Sigmoid colon (tissue), 7 donors: Measurements from ENCODE around the gene UTP25. TPM values are rescaled to one million over a fixed set of nuclear protein-coding genes. Genes with fewer than 3 reads are reported as not detected.

ENCODE experiments used
- DNase-seq: peaks from one replicate; pipeline ENCODE4 v3.0.0-alpha.2; 2019
- H3K27ac ChIP-seq, 4 donors: fragments of 200-600 bp; sonication (generic); one replicate each; pipeline ENCODE4 v1.5.1; 2016 to 2019; ENCODE audit warnings: mild to moderate bottlenecking in 1 of 4
- H3K27me3 ChIP-seq, 3 donors: fragments of 200-600 bp; sonication (generic); one replicate each; pipeline ENCODE4 v1.5.1; 2019; ENCODE audit warnings: mild to moderate bottlenecking in 1 of 3
- H3K36me3 ChIP-seq, 4 donors: fragments of 200-600 bp; sonication (generic); one replicate each; pipeline ENCODE4 v1.5.1; 2016 to 2019
- H3K4me1 ChIP-seq, 4 donors: fragments of 200-600 bp; sonication (generic); one replicate each; pipeline ENCODE4 v1.5.1; 2017 to 2019
- H3K4me3 ChIP-seq, 4 donors: fragments of 200-600 bp; sonication (generic); one replicate each; pipeline ENCODE4 v1.5.1; 2017 to 2019; ENCODE audit warnings: mild to moderate bottlenecking in 2 of 4, moderate library complexity in 1 of 4
- H3K9me3 ChIP-seq, 4 donors: fragments of 200-600 bp in 3 of 4; sonication (generic) in 3 of 4; one replicate each; pipeline versions ENCODE4 v1.5.1 to v1.6.1; 2013 to 2019
- CTCF ChIP-seq, 4 experiments: fragments of 450-650 bp in 3 of 4; fragments of 200-600 bp in 1 of 4; IDR thresholded peaks; one replicate each; pipeline ENCODE4 v1.5.1; 2016 to 2019; ENCODE audit warnings: antibody characterized with exemption in 4 of 4, mild to moderate bottlenecking in 3 of 4, moderate library complexity in 2 of 4
- EP300 ChIP-seq, 4 donors: sonication (generic); formaldehyde crosslinking; IDR thresholded peaks; one replicate each; pipeline ENCODE4 v1.6.1; 2017; ENCODE audit warnings: antibody characterized with exemption in 4 of 4
- POLR2A ChIP-seq, 2 donors: fragments of 450-650 bp; IDR thresholded peaks; one replicate each; pipeline ENCODE4 v1.6.1; 2016; ENCODE audit warnings: antibody characterized with exemption in 2 of 2, mild to moderate bottlenecking in 2 of 2, moderate library complexity in 2 of 2
- POLR2AphosphoS5 ChIP-seq, 4 donors: sonication (generic); formaldehyde crosslinking; IDR thresholded peaks; one replicate each; pipeline ENCODE4 v1.6.1; 2017; ENCODE audit warnings: antibody characterized with exemption in 4 of 4
- WGBS, 2 donors: extraction: QIAGEN DNeasy Blood & Tissue Kit; methylation state at CpG; one replicate each; pipeline ENCODE4 v1.1.7; 2013; 5-methylcytosine and 5-hydroxymethylcytosine counted together
- intact Hi-C: fragments of 100-400 bp; cut with DNase I; formaldehyde crosslinking; loops from one replicate; pipeline ENCODE4 v1.15.1; 2023
- polyA plus RNA-seq, 3 donors: library from polyadenylated mRNA; stranded (reverse); fragments of 200-250 nt; gene quantifications; one replicate each; pipeline ENCODE4 v1.2.3, GENCODE V29; 2013
- total RNA-seq, 4 donors: library from RNA; depleted of rRNA; stranded (reverse); fragments of >200 nt; gene quantifications; one replicate each; pipeline ENCODE4 v1.1.0, GENCODE V29; 2016
- donor health status: healthy with polysubstance abuse.
- donor health status: Bipolar disorder and iron deficiency.
- donor health status: healthy.

UTP25 gene
- total and polyA plus RNA-seq, 7 donors = 1.2 to 8.6 (median 5.7) TPM

DNA sequence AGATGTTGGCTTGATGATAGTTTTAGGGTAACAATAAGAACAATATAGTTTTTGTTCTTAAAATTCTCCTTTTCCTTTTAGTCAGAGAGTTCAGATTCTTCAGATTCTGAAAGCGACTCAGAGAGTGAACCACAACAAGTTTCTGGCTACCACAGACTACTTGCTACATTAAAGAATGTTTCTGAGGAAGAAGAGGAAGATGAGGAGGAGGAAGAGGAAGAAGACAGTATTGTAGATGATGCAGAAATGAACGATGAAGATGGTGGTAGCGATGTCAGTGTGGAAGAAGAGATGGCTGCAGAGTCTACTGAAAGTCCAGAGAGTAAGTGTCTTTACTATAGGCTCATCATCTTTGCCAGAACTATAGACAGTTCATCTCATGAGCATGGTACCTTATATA is 3.0 kb downstream of the UTP25 start:
- no peaks in the 10 kb centered on the region for H3K9me3 ChIP-seq
- H3K4me3 ChIP-seq = no peak overlapping the region
- DNase-seq = no peak
- H3K4me1 ChIP-seq = peaks cover 0 to 14% (median 10%) of the 10 kb centered on the region in 4 donors
- no peak overlapping the region for H3K27ac ChIP-seq
- TF ChIP-seq POLR2A (IDR thresholded peaks at IDR 0.05) (no peak), EP300 (IDR thresholded peaks at IDR 0.05) (no peak)
- intact Hi-C loops = no loop called here
- WGBS, 2 donors = 90 to 93% methylated on average over 3 of the region's 3 CpGs
- H3K27me3 ChIP-seq = no peaks in the 10 kb centered on the region
- H3K36me3 ChIP-seq = peaks cover 4 to 52% (median 22%) of the 10 kb centered on the region in 4 donors

GRCh38 chr1:209831615-209832014 is 3.8 kb downstream of the UTP25 start:
- intact Hi-C loops = no loop called here
- no peaks in the 10 kb centered on the region for H3K9me3 ChIP-seq
- H3K4me3 ChIP-seq = no peak overlapping the region
- no peak for DNase-seq
- H3K36me3 ChIP-seq = peaks cover 4 to 60% (median 23%) of the 10 kb centered on the region in 4 donors
- no peak overlapping the region for H3K27ac ChIP-seq
- TF ChIP-seq EP300 (IDR thresholded peaks at IDR 0.05) (no peak), POLR2A (IDR thresholded peaks at IDR 0.05) (no peak), CTCF (IDR thresholded peaks at IDR 0.05) (no peak), POLR2AphosphoS5 (IDR thresholded peaks at IDR 0.05) (no peak)
- H3K4me1 ChIP-seq = peaks cover 0 to 20% (median 12%) of the 10 kb centered on the region in 4 donors
- no peaks in the 10 kb centered on the region for H3K27me3 ChIP-seq
- 93 to 97% methylated on average over 1 of the region's 1 CpG for WGBS, 2 donors

DNA sequence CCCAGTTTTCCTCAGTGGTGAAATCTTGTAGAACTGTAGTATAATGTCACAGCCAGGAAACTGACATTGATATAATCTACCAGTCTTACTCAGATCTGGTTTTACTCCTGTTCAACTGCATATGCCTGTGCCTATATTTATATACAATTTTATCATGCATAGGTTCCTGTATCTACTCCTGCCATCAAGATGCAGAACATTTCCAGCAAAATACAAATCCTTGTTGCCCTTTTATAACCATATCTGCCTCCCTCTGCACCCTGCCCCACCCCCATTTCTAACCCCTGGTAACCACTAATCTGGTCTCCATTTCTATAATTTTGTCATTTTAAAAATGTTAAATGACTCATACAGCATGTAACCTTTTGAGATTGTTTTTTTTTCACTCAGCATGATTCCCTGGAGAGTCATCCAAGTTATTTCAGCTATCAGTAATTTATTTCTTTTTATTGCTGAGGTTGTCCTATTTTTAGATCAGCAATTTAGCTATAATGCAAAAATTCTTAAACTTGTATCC is 8.1 kb downstream of the UTP25 start:
- no peak for DNase-seq
- intact Hi-C loops = no loop called here
- Histone ChIP-seq H3K36me3 (peaks cover 23 to 97% (median 47%) of the 10 kb centered on the region in 4 donors), H3K4me3 (no peak overlapping the region), H3K27ac (no peak overlapping the region), H3K4me1 (peaks cover 0 to 24% (median 14%) of the 10 kb centered on the region in 4 donors), H3K27me3 (no peaks in the 10 kb centered on the region), H3K9me3 (no peaks in the 10 kb centered on the region)
- TF ChIP-seq EP300 (IDR thresholded peaks at IDR 0.05) (no peak), POLR2A (IDR thresholded peaks at IDR 0.05) (no peak), CTCF (IDR thresholded peaks at IDR 0.05) (no peak), POLR2AphosphoS5 (IDR thresholded peaks at IDR 0.05) (no peak)

GRCh38 chr1:209837671-209838070 is 9.9 kb downstream of the UTP25 start:
- H3K9me3 ChIP-seq = no peaks in the 10 kb centered on the region
- DNase-seq = no peak
- peaks cover 0 to 26% (median 16%) of the 10 kb centered on the region in 4 donors for H3K4me1 ChIP-seq
- intact Hi-C loops = no loop called here
- H3K4me3 ChIP-seq = no peak overlapping the region
- peaks cover 37 to 98% (median 52%) of the 10 kb centered on the region in 4 donors for H3K36me3 ChIP-seq
- H3K27ac ChIP-seq = no peak overlapping the region
- no peak for TF ChIP-seq POLR2AphosphoS5 (IDR thresholded peaks at IDR 0.05)
- no peaks in the 10 kb centered on the region for H3K27me3 ChIP-seq
- WGBS, 2 donors = 95 to 97% methylated on average over 7 of the region's 7 CpGs

DNA sequence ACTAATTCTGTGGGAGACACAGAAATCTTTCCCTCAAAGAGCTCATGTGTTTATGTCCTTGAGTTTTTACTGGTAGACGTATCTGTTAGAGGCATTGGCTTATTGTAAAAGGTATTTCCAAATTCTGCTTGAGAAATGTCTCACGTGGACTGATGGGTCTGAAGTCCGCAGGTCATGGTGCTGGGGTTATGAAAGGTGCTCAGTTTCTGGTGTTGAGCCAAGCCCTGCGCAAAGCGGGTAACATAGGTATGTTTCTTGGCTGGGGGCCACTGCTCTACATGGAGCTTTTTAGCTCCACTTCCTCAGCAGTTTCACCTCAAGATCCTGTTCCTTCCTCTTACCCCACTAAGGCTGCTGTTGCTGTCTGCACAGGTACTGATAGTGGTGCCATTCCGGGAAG is 10.8 kb downstream of the UTP25 start:
- Histone ChIP-seq H3K9me3 (no peaks in the 10 kb centered on the region), H3K36me3 (peaks cover 42 to 98% (median 56%) of the 10 kb centered on the region in 4 donors), H3K27ac (peak overlapping the region in 2 of 4 donors; percentile 57 to 75), H3K4me1 (peaks cover 0 to 26% (median 16%) of the 10 kb centered on the region in 4 donors), H3K4me3 (no peak overlapping the region), H3K27me3 (no peaks in the 10 kb centered on the region)
- TF ChIP-seq CTCF (IDR thresholded peaks at IDR 0.05) = no peak
- no peak for TF ChIP-seq POLR2A (IDR thresholded peaks at IDR 0.05)
- no peak for TF ChIP-seq EP300 (IDR thresholded peaks at IDR 0.05)
- intact Hi-C loops = no loop called here
- no peak for DNase-seq
- WGBS, 2 donors = 77 to 93% methylated on average over 6 of the region's 6 CpGs
